ENCODE results near the gene IRX1. TPM values are rescaled to one million over a fixed set of nuclear protein-coding genes. Genes with fewer than 3 reads are reported as not detected.

The IRX1 gene
- total and polyA plus RNA-seq, 4 donors: 0.33 TPM; not detected in 3

- 3% methylated on average over 22 of the region's 22 CpGs for WGBS
- no peak overlapping the region for H3K4me3 ChIP-seq (ENCODE audit: low read depth in 1 of 3, low read length in 3 of 3)
- H3K9ac ChIP-seq (ENCODE audit: low read depth in 1 of 2, low read length in 2 of 2): no peak overlapping the region
- no peaks in the 10 kb centered on the region for H3K9me3 ChIP-seq (ENCODE audit: control insufficient read depth in 4 of 4, low read length in 3 of 4)
- TF ChIP-seq CTCF (IDR thresholded peaks at IDR 0.05; ENCODE audit: low read depth, low read length, missing input control) (no peak), FOXA2 (IDR thresholded peaks at IDR 0.05) (no peak), FOXA1 (IDR thresholded peaks at IDR 0.05) (no peak), REST (IDR thresholded peaks at IDR 0.05) (no peak)
- DNase-seq (ENCODE audit: low spot score): no peak
- H3K36me3 ChIP-seq (ENCODE audit: control insufficient read depth in 4 of 4, insufficient read depth in 3 of 4, low read depth in 1 of 4, low read length in 3 of 4): no peaks in the 10 kb centered on the region
- peaks cover 4 to 34% (median 13%) of the 10 kb centered on the region in 4 donors for H3K27me3 ChIP-seq (ENCODE audit: control insufficient read depth in 4 of 4, insufficient read depth in 4 of 4, low read length in 3 of 4)
- H3K27ac ChIP-seq (ENCODE audit: low read depth in 1 of 2, low read length in 2 of 2): no peak overlapping the region
- H3K4me1 ChIP-seq (ENCODE audit: control insufficient read depth in 4 of 4, insufficient read depth in 4 of 4, low read length in 3 of 4): peaks cover 3 to 18% (median 5%) of the 10 kb centered on the region in 4 donors
These were observed 3.3 kb upstream of the IRX1 start for GRCh38 chr5:3592298-3592697.

- peaks cover 3 to 18% (median 5%) of the 10 kb centered on the region in 4 donors for H3K4me1 ChIP-seq (ENCODE audit: control insufficient read depth in 4 of 4, insufficient read depth in 4 of 4, low read length in 3 of 4)
- no peaks in the 10 kb centered on the region for H3K9me3 ChIP-seq (ENCODE audit: control insufficient read depth in 4 of 4, low read length in 3 of 4)
- WGBS: 3% methylated on average over 28 of the region's 28 CpGs
- DNase-seq (ENCODE audit: low spot score): no peak
- H3K36me3 ChIP-seq (ENCODE audit: control insufficient read depth in 4 of 4, insufficient read depth in 3 of 4, low read depth in 1 of 4, low read length in 3 of 4): no peaks in the 10 kb centered on the region
- peaks cover 3 to 40% (median 11%) of the 10 kb centered on the region in 4 donors for H3K27me3 ChIP-seq (ENCODE audit: control insufficient read depth in 4 of 4, insufficient read depth in 4 of 4, low read length in 3 of 4)
- no peak overlapping the region for H3K9ac ChIP-seq (ENCODE audit: low read depth in 1 of 2, low read length in 2 of 2)
- no peak overlapping the region for H3K4me3 ChIP-seq (ENCODE audit: low read depth in 1 of 3, low read length in 3 of 3)
- TF ChIP-seq HNF4A (conservative IDR thresholded peaks at IDR 0.05): no peak
- no peak for TF ChIP-seq YY1 (IDR thresholded peaks at IDR 0.05)
- no peak overlapping the region for H3K27ac ChIP-seq (ENCODE audit: low read depth in 1 of 2, low read length in 2 of 2)
These were observed 1.7 kb upstream of the IRX1 start for GRCh38 chr5:3593771-3594509.

GRCh38 chr5:3594510-3595005, 1.1 kb upstream of the IRX1 start:
- Histone ChIP-seq H3K9ac (ENCODE audit: low read depth in 1 of 2, low read length in 2 of 2) (no peak overlapping the region), H3K4me1 (ENCODE audit: control insufficient read depth in 4 of 4, insufficient read depth in 4 of 4, low read length in 3 of 4) (peaks cover 3 to 18% (median 5%) of the 10 kb centered on the region in 4 donors), H3K27me3 (ENCODE audit: control insufficient read depth in 4 of 4, insufficient read depth in 4 of 4, low read length in 3 of 4) (peaks cover 4 to 42% (median 12%) of the 10 kb centered on the region in 4 donors), H3K9me3 (ENCODE audit: control insufficient read depth in 4 of 4, low read length in 3 of 4) (no peaks in the 10 kb centered on the region), H3K4me3 (ENCODE audit: low read depth in 1 of 3, low read length in 3 of 3) (no peak overlapping the region), H3K27ac (ENCODE audit: low read depth in 1 of 2, low read length in 2 of 2) (no peak overlapping the region), H3K36me3 (ENCODE audit: control insufficient read depth in 4 of 4, insufficient read depth in 3 of 4, low read depth in 1 of 4, low read length in 3 of 4) (no peaks in the 10 kb centered on the region)
- TF ChIP-seq HNF4A (conservative IDR thresholded peaks at IDR 0.05) (no peak), REST (IDR thresholded peaks at IDR 0.05) (no peak), HNF4G (IDR thresholded peaks at IDR 0.05) (no peak), MAX (IDR thresholded peaks at IDR 0.05) (no peak), GABPA (IDR thresholded peaks at IDR 0.05 in 1 of 2, conservative IDR thresholded peaks at IDR 0.05 in 1 of 2) (no peak), YY1 (IDR thresholded peaks at IDR 0.05) (no peak), FOXA1 (IDR thresholded peaks at IDR 0.05) (no peak), JUND (IDR thresholded peaks at IDR 0.05) (no peak), TAF1 (conservative IDR thresholded peaks at IDR 0.05) (no peak), EGR1 (IDR thresholded peaks at IDR 0.05; ENCODE audit: low read depth in 2 of 2) (no peak), ATF3 (IDR thresholded peaks at IDR 0.05) (no peak), ZBTB33 (IDR thresholded peaks at IDR 0.05) (no peak)
- WGBS: 3% methylated on average over 52 of the region's 52 CpGs
- DNase-seq (ENCODE audit: low spot score): no peak
